ENCODE results near the gene SPRYD7. TPM values are rescaled to one million over a fixed set of nuclear protein-coding genes. Genes with fewer than 3 reads are reported as not detected.

SPRYD7 gene
- 10 to 100 TPM in 1 of 2 donors, 1 to 10 TPM in 1; 8.0 to 14.1 TPM for total RNA-seq

GRCh38 chr13:49936075-49936967 is at the start of gene SPRYD7:
TSS of gene SPRYD7 (minus strand) at chr13:49936340. CDS start at chr13:49936235, 105 bp downstream.
- peak; percentile 88 for TF ChIP-seq CTCF (IDR thresholded peaks at IDR 0.05)
- peaks cover 7% of the 10 kb centered on the region for H3K4me1 ChIP-seq
- no peaks in the 10 kb centered on the region for H3K27me3 ChIP-seq
- H3K9me3 ChIP-seq, result no peaks in the 10 kb centered on the region
- intact Hi-C loops (cut with DNase I), result no loop called here
- DNase-seq, result peak; percentile 98
- peak within 1 kb of the TSS; percentile 91 for H3K27ac ChIP-seq
- H3K9ac ChIP-seq (ENCODE audit: low read depth in 2 of 2, low read length in 2 of 2), result peak within 1 kb of the TSS; percentile 84 to 93
- H3K36me3 ChIP-seq, result no peaks in the 10 kb centered on the region
- H3K4me3 ChIP-seq, result peak within 1 kb of the TSS; percentile 90

GRCh38 chr13:49985129-49985528 is 49.0 kb upstream of the SPRYD7 start:
- H3K4me1 ChIP-seq, result no peaks in the 10 kb centered on the region
- H3K9ac ChIP-seq (ENCODE audit: low read depth in 2 of 2, low read length in 2 of 2), result no peak overlapping the region
- TF ChIP-seq CTCF (IDR thresholded peaks at IDR 0.05), result no peak
- intact Hi-C loops (cut with DNase I), result no loop called here
- H3K27ac ChIP-seq, result no peak overlapping the region
- no peak for DNase-seq
- H3K9me3 ChIP-seq, result no peaks in the 10 kb centered on the region
- no peak overlapping the region for H3K4me3 ChIP-seq
- no peaks in the 10 kb centered on the region for H3K36me3 ChIP-seq
- H3K27me3 ChIP-seq, result no peaks in the 10 kb centered on the region

- H3K4me1 ChIP-seq, result no peaks in the 10 kb centered on the region
- intact Hi-C loops (cut with DNase I), result no loop called here
- no peak overlapping the region for H3K27ac ChIP-seq
- H3K9me3 ChIP-seq, result no peaks in the 10 kb centered on the region
- no peak for TF ChIP-seq CTCF (IDR thresholded peaks at IDR 0.05)
- DNase-seq, result no peak
- H3K9ac ChIP-seq (ENCODE audit: low read depth in 2 of 2, low read length in 2 of 2), result no peak overlapping the region
- H3K4me3 ChIP-seq, result no peak overlapping the region
- H3K27me3 ChIP-seq, result no peaks in the 10 kb centered on the region
- H3K36me3 ChIP-seq, result no peaks in the 10 kb centered on the region
Observed at GRCh38 chr13:49980266-49980665, 44.1 kb upstream of the SPRYD7 start.

- DNase-seq, result no peak
- TF ChIP-seq CTCF (IDR thresholded peaks at IDR 0.05), result no peak
- H3K27me3 ChIP-seq, result no peaks in the 10 kb centered on the region
- no peak overlapping the region for H3K27ac ChIP-seq
- H3K36me3 ChIP-seq, result no peaks in the 10 kb centered on the region
- no peaks in the 10 kb centered on the region for H3K9me3 ChIP-seq
- intact Hi-C loops (cut with DNase I), result loop anchor here (5.0 to 10.0 kb wide), 4 partner anchors 557 to 1094 kb away; no protein-coding TSS in a partner anchor
- no peak overlapping the region for H3K4me3 ChIP-seq
- H3K9ac ChIP-seq (ENCODE audit: low read depth in 2 of 2, low read length in 2 of 2), result no peak overlapping the region
- no peaks in the 10 kb centered on the region for H3K4me1 ChIP-seq
Observed at GRCh38 chr13:49977992-49978391, 41.9 kb upstream of the SPRYD7 start.

GRCh38 chr13:49976314-49977258 is 40.4 kb upstream of the SPRYD7 start:
- Histone ChIP-seq H3K27me3 (no peaks in the 10 kb centered on the region), H3K36me3 (no peaks in the 10 kb centered on the region), H3K4me1 (no peaks in the 10 kb centered on the region), H3K9me3 (no peaks in the 10 kb centered on the region), H3K27ac (no peak overlapping the region), H3K9ac (ENCODE audit: low read depth in 2 of 2, low read length in 2 of 2) (no peak overlapping the region), H3K4me3 (no peak overlapping the region)
- peak; percentile 79 for DNase-seq
- TF ChIP-seq CTCF (IDR thresholded peaks at IDR 0.05), result peak; percentile 84
- intact Hi-C loops (cut with DNase I), result loop anchor here (5.0 to 10.0 kb wide), 4 partner anchors 558 to 1096 kb away; no protein-coding TSS in a partner anchor

All from colonic mucosa (tissue), 4 donors.